Measurements from ENCODE around the gene RPS6KL1.

Gene RPS6KL1

DNA sequence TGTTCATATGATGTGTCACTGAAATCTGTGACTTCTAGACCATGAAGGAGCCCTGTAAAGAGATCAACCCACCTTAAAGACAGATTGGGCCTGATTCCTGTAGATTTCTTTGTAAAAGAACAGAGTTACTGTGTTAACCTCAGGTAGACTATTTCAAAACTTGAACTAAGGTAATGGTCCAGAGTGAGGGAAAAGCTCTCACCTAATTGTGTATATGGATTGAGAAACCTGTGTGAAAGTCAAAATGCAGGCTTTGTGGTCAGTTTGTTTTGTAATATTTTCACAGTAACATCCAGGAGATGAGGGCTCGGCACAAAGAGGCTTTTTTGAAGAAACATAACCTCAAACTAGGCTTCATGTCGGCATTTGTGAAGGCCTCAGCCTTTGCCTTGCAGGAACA lies 25.0 kb downstream of the RPS6KL1 start:
- no peak for TF ChIP-seq ZBTB17 (tag by site-specific recombination; IDR thresholded peaks at IDR 0.05)
- TF ChIP-seq, protein P1, sequence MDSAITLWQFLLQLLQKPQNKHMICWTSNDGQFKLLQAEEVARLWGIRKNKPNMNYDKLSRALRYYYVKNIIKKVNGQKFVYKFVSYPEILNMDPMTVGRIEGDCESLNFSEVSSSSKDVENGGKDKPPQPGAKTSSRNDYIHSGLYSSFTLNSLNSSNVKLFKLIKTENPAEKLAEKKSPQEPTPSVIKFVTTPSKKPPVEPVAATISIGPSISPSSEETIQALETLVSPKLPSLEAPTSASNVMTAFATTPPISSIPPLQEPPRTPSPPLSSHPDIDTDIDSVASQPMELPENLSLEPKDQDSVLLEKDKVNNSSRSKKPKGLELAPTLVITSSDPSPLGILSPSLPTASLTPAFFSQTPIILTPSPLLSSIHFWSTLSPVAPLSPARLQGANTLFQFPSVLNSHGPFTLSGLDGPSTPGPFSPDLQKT (IDR thresholded peaks at IDR 0.05; ENCODE audit: borderline replicate concordance, low read depth, low read length) = no peak
- TF ChIP-seq ZNF473 (tag by site-specific recombination; IDR thresholded peaks at IDR 0.05) = no peak
- TF ChIP-seq KLF9 (tag by site-specific recombination; IDR thresholded peaks at IDR 0.05; ENCODE audit: low read depth) = no peak
- TF ChIP-seq ZBTB48 (tag by site-specific recombination; IDR thresholded peaks at IDR 0.05) = no peak
- no peak for TF ChIP-seq ZNF677 (tag by site-specific recombination; IDR thresholded peaks at IDR 0.05)
- no peak for TF ChIP-seq ZNF707 (tag by site-specific recombination; IDR thresholded peaks at IDR 0.05)
- TF ChIP-seq ZNF174 (tag by site-specific recombination; IDR thresholded peaks at IDR 0.05) = no peak
- no peak for TF ChIP-seq KLF1 (tag by site-specific recombination; IDR thresholded peaks at IDR 0.05)
- TF ChIP-seq, protein P2, sequence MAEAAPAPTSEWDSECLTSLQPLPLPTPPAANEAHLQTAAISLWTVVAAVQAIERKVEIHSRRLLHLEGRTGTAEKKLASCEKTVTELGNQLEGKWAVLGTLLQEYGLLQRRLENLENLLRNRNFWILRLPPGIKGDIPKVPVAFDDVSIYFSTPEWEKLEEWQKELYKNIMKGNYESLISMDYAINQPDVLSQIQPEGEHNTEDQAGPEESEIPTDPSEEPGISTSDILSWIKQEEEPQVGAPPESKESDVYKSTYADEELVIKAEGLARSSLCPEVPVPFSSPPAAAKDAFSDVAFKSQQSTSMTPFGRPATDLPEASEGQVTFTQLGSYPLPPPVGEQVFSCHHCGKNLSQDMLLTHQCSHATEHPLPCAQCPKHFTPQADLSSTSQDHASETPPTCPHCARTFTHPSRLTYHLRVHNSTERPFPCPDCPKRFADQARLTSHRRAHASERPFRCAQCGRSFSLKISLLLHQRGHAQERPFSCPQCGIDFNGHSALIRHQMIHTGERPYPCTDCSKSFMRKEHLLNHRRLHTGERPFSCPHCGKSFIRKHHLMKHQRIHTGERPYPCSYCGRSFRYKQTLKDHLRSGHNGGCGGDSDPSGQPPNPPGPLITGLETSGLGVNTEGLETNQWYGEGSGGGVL (tag by site-specific recombination; IDR thresholded peaks at IDR 0.05) = no peak
- TF ChIP-seq, protein P3, sequence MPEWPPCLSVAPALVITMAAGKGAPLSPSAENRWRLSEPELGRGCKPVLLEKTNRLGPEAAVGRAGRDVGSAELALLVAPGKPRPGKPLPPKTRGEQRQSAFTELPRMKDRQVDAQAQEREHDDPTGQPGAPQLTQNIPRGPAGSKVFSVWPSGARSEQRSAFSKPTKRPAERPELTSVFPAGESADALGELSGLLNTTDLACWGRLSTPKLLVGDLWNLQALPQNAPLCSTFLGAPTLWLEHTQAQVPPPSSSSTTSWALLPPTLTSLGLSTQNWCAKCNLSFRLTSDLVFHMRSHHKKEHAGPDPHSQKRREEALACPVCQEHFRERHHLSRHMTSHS (tag by site-specific recombination; IDR thresholded peaks at IDR 0.05) = no peak
- TF ChIP-seq ZNF146 (tag by site-specific recombination; IDR thresholded peaks at IDR 0.05) = no peak
- no peak for TF ChIP-seq ZFP37 (tag by site-specific recombination; IDR thresholded peaks at IDR 0.05)
- no peak for TF ChIP-seq ZNF530 (tag by site-specific recombination; IDR thresholded peaks at IDR 0.05; ENCODE audit: low read depth)
- Histone ChIP-seq H3K4me1 (ENCODE audit: control insufficient read depth, insufficient read depth, low read length) (no peaks in the 10 kb centered on the region), H3K36me3 (ENCODE audit: control insufficient read depth in 2 of 2, insufficient read depth in 1 of 2, low read length in 2 of 2) (peaks cover 67 to 99% of the 10 kb centered on the region in 2 experiments), H3K9me3 (ENCODE audit: control insufficient read depth, insufficient read depth, low read depth, low read length) (no peaks in the 10 kb centered on the region), H3K27ac (ENCODE audit: extremely low read depth, low read depth, low read length) (no peak overlapping the region), H3K4me3 (ENCODE audit: low read depth, low read length) (no peak overlapping the region)
- POLR2A ChIA-PET = interaction anchor here (0.6 to 1.3 kb wide), 2 partner anchors 17 to 47 kb away, joined by 3 to 5 read pairs; partner anchors contain the start of gene DLST
- CTCF ChIA-PET = interaction anchor here (0.7 to 7.6 kb wide), 3 partner anchors 9 to 37 kb away, joined by 3 to 64 read pairs (median 4); no protein-coding TSS in a partner anchor

DNA sequence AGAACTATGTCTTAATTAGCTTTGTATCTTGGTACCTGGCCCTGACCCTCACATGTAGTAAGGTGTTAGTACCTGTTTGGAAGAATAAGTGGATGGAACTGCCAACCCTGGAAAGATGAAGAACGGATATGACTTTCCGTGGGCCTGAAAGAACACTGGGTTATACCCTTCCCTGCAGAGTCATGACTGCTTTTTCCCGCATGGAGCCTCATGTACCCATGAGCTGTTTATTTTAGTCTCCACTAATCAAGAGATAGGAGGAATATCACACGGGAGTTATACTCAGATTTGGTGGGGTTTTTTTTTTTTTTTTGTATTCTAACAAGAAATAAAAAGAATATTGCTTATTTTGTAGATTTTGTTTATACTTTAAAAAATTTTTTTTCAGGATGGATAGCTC lies 25.4 kb downstream of the RPS6KL1 start:
- H3K36me3 ChIP-seq (ENCODE audit: control insufficient read depth in 2 of 2, insufficient read depth in 1 of 2, low read length in 2 of 2) = peaks cover 69 to 99% of the 10 kb centered on the region in 2 experiments
- ChIA-PET POLR2A (interaction anchor here (0.5 to 1.3 kb wide), 3 partner anchors 16 to 246 kb away, joined by 3 to 5 read pairs (median 3); partner anchors contain the start of gene DLST), CTCF (interaction anchor here (0.7 to 7.6 kb wide), 4 partner anchors 10 to 37 kb away, joined by 3 to 64 read pairs (median 4); no protein-coding TSS in a partner anchor)
- H3K27ac ChIP-seq (ENCODE audit: extremely low read depth, low read depth, low read length) = no peak overlapping the region
- TF ChIP-seq PBX3 (CRISPR knock-in tag; IDR thresholded peaks at IDR 0.05) (no peak), ZNF514 (tag by site-specific recombination; IDR thresholded peaks at IDR 0.05) (no peak), ZEB2 (tag by site-specific recombination; IDR thresholded peaks at IDR 0.05) (no peak), ZNF132 (tag by site-specific recombination; IDR thresholded peaks at IDR 0.05; ENCODE audit: borderline replicate concordance) (no peak), ZNF366 (tag by site-specific recombination; conservative IDR thresholded peaks at IDR 0.05) (no peak), ZBTB17 (tag by site-specific recombination; IDR thresholded peaks at IDR 0.05) (no peak), TCF7L2 (IDR thresholded peaks at IDR 0.05; ENCODE audit: borderline replicate concordance, low read depth, low read length) (no peak), ZNF350 (tag by site-specific recombination; IDR thresholded peaks at IDR 0.05) (no peak), ZNF580 (tag by site-specific recombination; IDR thresholded peaks at IDR 0.05) (no peak), ZNF138 (tag by site-specific recombination; IDR thresholded peaks at IDR 0.05; ENCODE audit: borderline replicate concordance) (no peak)
- H3K4me1 ChIP-seq (ENCODE audit: control insufficient read depth, insufficient read depth, low read length) = no peaks in the 10 kb centered on the region
- H3K4me3 ChIP-seq (ENCODE audit: low read depth, low read length) = no peak overlapping the region
- no peaks in the 10 kb centered on the region for H3K9me3 ChIP-seq (ENCODE audit: control insufficient read depth, insufficient read depth, low read depth, low read length)
